H9 (cell line): Measurements from ENCODE around the gene PRDM5. TPM values are rescaled to one million over a fixed set of nuclear protein-coding genes. Genes with fewer than 3 reads are reported as not detected.

Experiments used
- DNase-seq: peaks from one replicate; pipeline ENCODE4 v3.0.0-alpha.2; 2017
- H2AFZ ChIP-seq: one replicate; pipeline ENCODE4 v1.6.1; 2013; ENCODE audit warnings: mild to moderate bottlenecking, low read length, control low read depth, moderate library complexity
- H2AK5ac ChIP-seq: 2 replicates; pipeline ENCODE4 v1.6.1; 2013; ENCODE audit warnings: low read length, control low read depth, mixed read lengths; ENCODE audit not compliant: insufficient read length
- H2BK120ac ChIP-seq: one replicate; pipeline ENCODE4 v1.6.1; 2013; ENCODE audit warnings: low read depth, mild to moderate bottlenecking, low read length, control low read depth, inconsistent platforms; ENCODE audit not compliant: poor library complexity, severe bottlenecking
- H2BK12ac ChIP-seq: 2 replicates; pipeline ENCODE4 v1.6.1; 2013; ENCODE audit warnings: low read length, control low read depth, mixed read lengths, low read depth; ENCODE audit not compliant: insufficient read length
- H2BK15ac ChIP-seq: 2 replicates; pipeline ENCODE4 v1.6.1; 2013; ENCODE audit warnings: low read depth, low read length, control low read depth
- H2BK20ac ChIP-seq: one replicate; pipeline ENCODE4 v1.6.1; 2013; ENCODE audit warnings: low read depth, mild to moderate bottlenecking, low read length, control low read depth, inconsistent platforms; ENCODE audit not compliant: poor library complexity, severe bottlenecking
- H2BK5ac ChIP-seq: 2 replicates; pipeline ENCODE4 v1.6.1; 2013; ENCODE audit warnings: low read length, control low read depth, mixed read lengths; ENCODE audit not compliant: insufficient read length
- H3K14ac ChIP-seq: 2 replicates; pipeline ENCODE4 v1.6.1; 2013; ENCODE audit warnings: low read length, control low read depth; ENCODE audit not compliant: insufficient read depth
- H3K18ac ChIP-seq: 2 replicates; pipeline ENCODE4 v1.6.1; 2013; ENCODE audit warnings: low read depth, mild to moderate bottlenecking, mixed read lengths, low read length, control low read depth; ENCODE audit not compliant: insufficient read length
- H3K23ac ChIP-seq: 2 replicates; pipeline ENCODE4 v1.6.1; 2013; ENCODE audit warnings: low read length, control low read depth, mixed read lengths, low read depth; ENCODE audit not compliant: insufficient read length
- H3K23me2 ChIP-seq: 2 replicates; pipeline ENCODE4 v1.6.1; 2013; ENCODE audit warnings: low read depth, mild to moderate bottlenecking, mixed read lengths, low read length, control low read depth; ENCODE audit not compliant: insufficient read length, poor library complexity, severe bottlenecking
- H3K27ac ChIP-seq: 2 replicates; pipeline ENCODE4 v1.5.1; 2013; ENCODE audit warnings: low read length, control low read depth, mixed read lengths, low read depth; ENCODE audit not compliant: insufficient read length
- H3K27me3 ChIP-seq: 2 replicates; pipeline ENCODE4 v1.6.1; 2013; ENCODE audit warnings: low read length, control low read depth, inconsistent platforms; ENCODE audit not compliant: insufficient read depth
- H3K4ac ChIP-seq: 2 replicates; pipeline ENCODE4 v1.6.1; 2013; ENCODE audit warnings: low read depth, mild to moderate bottlenecking, control low read depth, inconsistent platforms, low read length, moderate library complexity
- H3K4me1 ChIP-seq: 2 replicates; pipeline ENCODE4 v1.6.1; 2013; ENCODE audit warnings: low read length, control low read depth, inconsistent platforms; ENCODE audit not compliant: insufficient read depth
- H3K4me2 ChIP-seq: 2 replicates; pipeline ENCODE4 v1.6.1; 2013; ENCODE audit warnings: low read length, control low read depth, mixed read lengths; ENCODE audit not compliant: insufficient read length, insufficient read depth
- H3K56ac ChIP-seq: 2 replicates; pipeline ENCODE4 v1.6.1; 2013; ENCODE audit warnings: low read depth, mild to moderate bottlenecking, mixed read lengths, low read length, control low read depth; ENCODE audit not compliant: insufficient read length
- H3K79me1 ChIP-seq: 2 replicates; pipeline ENCODE4 v1.6.1; 2013; ENCODE audit warnings: low read depth, mild to moderate bottlenecking, moderate library complexity, low read length, control low read depth, inconsistent platforms; ENCODE audit not compliant: insufficient read depth, poor library complexity, severe bottlenecking
- H3K79me2 ChIP-seq: 2 replicates; pipeline ENCODE4 v1.6.1; 2013; ENCODE audit warnings: low read length, control low read depth, inconsistent platforms; ENCODE audit not compliant: insufficient read depth
- H3K9ac ChIP-seq: 2 replicates; pipeline ENCODE4 v1.6.1; 2013; ENCODE audit warnings: low read length, control low read depth, mixed read lengths; ENCODE audit not compliant: insufficient read length; ENCODE audit errors: extremely low read depth
- H3K9me3 ChIP-seq: one replicate; pipeline ENCODE4 v1.6.1; 2013; ENCODE audit warnings: low read depth, low read length, inconsistent platforms; ENCODE audit not compliant: control insufficient read depth
- H3T11ph ChIP-seq: one replicate; pipeline ENCODE4 v1.6.1; 2013; ENCODE audit warnings: mild to moderate bottlenecking, low read length, control low read depth, inconsistent platforms
- H4K20me1 ChIP-seq: one replicate; pipeline ENCODE4 v1.6.1; 2013; ENCODE audit not compliant: control insufficient read depth, insufficient read length, insufficient read depth
- H4K5ac ChIP-seq: 2 replicates; pipeline ENCODE4 v1.6.1; 2013; ENCODE audit warnings: low read depth, mild to moderate bottlenecking, mixed read lengths, low read length, control low read depth; ENCODE audit not compliant: insufficient read length
- H4K8ac ChIP-seq: replicated peaks from 2 replicates; pipeline ENCODE4 v1.6.1; 2013; ENCODE audit warnings: low read length, control low read depth, mixed read lengths, low read depth; ENCODE audit not compliant: insufficient read length
- H4K91ac ChIP-seq: 2 replicates; pipeline ENCODE4 v1.6.1; 2013; ENCODE audit warnings: low read depth, mild to moderate bottlenecking, moderate library complexity, mixed read lengths, low read length, control low read depth; ENCODE audit not compliant: insufficient read length
- H3K27ac Mint-ChIP-seq, 3 experiments: 2 replicates in 2 of 3; 3 replicates in 1 of 3; pipeline ENCODE4 v1.8.0; 2020 to 2021; ENCODE audit warnings: mixed read lengths in 3 of 3, mild to moderate bottlenecking in 1 of 3, moderate library complexity in 1 of 3
- H3K27me3 Mint-ChIP-seq: 2 replicates; pipeline ENCODE4 v1.8.0; 2021; ENCODE audit warnings: low read depth, mild to moderate bottlenecking, moderate library complexity, mixed read lengths
- H3K36me3 Mint-ChIP-seq, 3 experiments: 2 replicates in 2 of 3; 3 replicates in 1 of 3; pipeline ENCODE4 v1.8.0; 2020 to 2021; ENCODE audit warnings: low read depth in 3 of 3, mixed read lengths in 3 of 3; ENCODE audit not compliant: insufficient read depth in 1 of 3
- H3K4me1 Mint-ChIP-seq, 2 experiments: 2 replicates each; pipeline ENCODE4 v1.8.0; 2020; ENCODE audit warnings: mixed read lengths in 2 of 2
- H3K4me3 Mint-ChIP-seq, 2 experiments: 2 replicates in 1 of 2; 3 replicates in 1 of 2; pipeline ENCODE4 v1.8.0; 2020 to 2021; ENCODE audit warnings: mild to moderate bottlenecking in 2 of 2, mixed read lengths in 2 of 2, moderate library complexity in 1 of 2
- H3K9me3 Mint-ChIP-seq, 2 experiments: 2 replicates in 1 of 2; 3 replicates in 1 of 2; pipeline ENCODE4 v1.8.0; 2020; ENCODE audit warnings: mild to moderate bottlenecking in 2 of 2, mixed read lengths in 2 of 2, moderate library complexity in 1 of 2
- total RNA-seq: library from RNA; stranded (reverse); gene quantifications from 2 replicates; pipeline ENCODE4 v1.2.1, GENCODE V29; 2021
- TF ChIP-seq, protein P1 (sequence below): fragments of 200-600 bp; sonication (generic); conservative IDR thresholded peaks from 3 replicates; pipeline ENCODE4 v1.8.0; 2021; ENCODE audit warnings: antibody characterized with exemption, mild to moderate bottlenecking

PRDM5 gene
- total RNA-seq, 1 experiment from 2014 or later, result 21.7 TPM

DNA sequence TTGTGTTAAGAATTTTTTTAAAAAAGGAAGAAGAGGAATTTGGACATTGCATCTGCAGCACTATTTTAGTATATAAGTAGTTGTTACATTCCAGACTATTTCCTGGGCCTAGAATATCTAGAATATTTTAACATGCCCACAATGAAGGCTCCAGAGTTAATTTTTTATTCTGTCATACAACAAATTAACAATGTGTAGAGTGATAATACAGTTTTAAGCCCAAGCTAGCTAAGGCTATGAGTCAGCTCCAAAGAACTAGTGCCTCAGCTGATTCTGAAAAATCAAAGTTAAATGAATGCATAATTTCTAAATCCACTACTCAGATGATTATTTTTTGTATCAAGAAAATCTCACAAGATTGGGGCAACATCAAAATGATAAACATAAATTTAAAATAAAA is 231.4 kb downstream of the PRDM5 start:
- Histone ChIP-seq H3K23ac (no peak overlapping the region), H3K79me2 (no peaks in the 10 kb centered on the region), H2BK15ac (no peak overlapping the region), H2AFZ (no peak overlapping the region), H3K18ac (no peak overlapping the region), H2AK5ac (no peak overlapping the region), H2BK20ac (no peak overlapping the region), H3K23me2 (no peaks in the 10 kb centered on the region), H4K5ac (no peak overlapping the region), H3K27ac (no peak overlapping the region), H3K14ac (no peak overlapping the region), H3T11ph (no peak overlapping the region), H3K27me3 (no peaks in the 10 kb centered on the region), H3K4me1 (no peaks in the 10 kb centered on the region), H4K20me1 (no peaks in the 10 kb centered on the region), H3K9ac (no peak overlapping the region), H2BK120ac (no peak overlapping the region), H3K56ac (no peak overlapping the region), H3K9me3 (no peaks in the 10 kb centered on the region), H3K79me1 (no peaks in the 10 kb centered on the region), H2BK12ac (no peak overlapping the region), H3K4ac (no peak overlapping the region), H4K8ac (no peak overlapping the region), H4K91ac (no peak overlapping the region), H2BK5ac (no peak overlapping the region), H3K4me2 (no peak overlapping the region)
- no peaks in the 10 kb centered on the region for H3K4me1 Mint-ChIP-seq
- no peak overlapping the region for H3K4me3 Mint-ChIP-seq
- TF ChIP-seq, protein P1, sequence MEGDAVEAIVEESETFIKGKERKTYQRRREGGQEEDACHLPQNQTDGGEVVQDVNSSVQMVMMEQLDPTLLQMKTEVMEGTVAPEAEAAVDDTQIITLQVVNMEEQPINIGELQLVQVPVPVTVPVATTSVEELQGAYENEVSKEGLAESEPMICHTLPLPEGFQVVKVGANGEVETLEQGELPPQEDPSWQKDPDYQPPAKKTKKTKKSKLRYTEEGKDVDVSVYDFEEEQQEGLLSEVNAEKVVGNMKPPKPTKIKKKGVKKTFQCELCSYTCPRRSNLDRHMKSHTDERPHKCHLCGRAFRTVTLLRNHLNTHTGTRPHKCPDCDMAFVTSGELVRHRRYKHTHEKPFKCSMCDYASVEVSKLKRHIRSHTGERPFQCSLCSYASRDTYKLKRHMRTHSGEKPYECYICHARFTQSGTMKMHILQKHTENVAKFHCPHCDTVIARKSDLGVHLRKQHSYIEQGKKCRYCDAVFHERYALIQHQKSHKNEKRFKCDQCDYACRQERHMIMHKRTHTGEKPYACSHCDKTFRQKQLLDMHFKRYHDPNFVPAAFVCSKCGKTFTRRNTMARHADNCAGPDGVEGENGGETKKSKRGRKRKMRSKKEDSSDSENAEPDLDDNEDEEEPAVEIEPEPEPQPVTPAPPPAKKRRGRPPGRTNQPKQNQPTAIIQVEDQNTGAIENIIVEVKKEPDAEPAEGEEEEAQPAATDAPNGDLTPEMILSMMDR, result no peak
- no peaks in the 10 kb centered on the region for H3K9me3 Mint-ChIP-seq
- no peaks in the 10 kb centered on the region for H3K27me3 Mint-ChIP-seq
- DNase-seq, result no peak
- H3K36me3 Mint-ChIP-seq, result no peaks in the 10 kb centered on the region
- no peak overlapping the region for H3K27ac Mint-ChIP-seq
